Sigmoid colon (tissue), 7 donors: Measurements from ENCODE around the gene CDH22. TPM values are rescaled to one million over a fixed set of nuclear protein-coding genes. Genes with fewer than 3 reads are reported as not detected.

Experiments used
- DNase-seq: peaks from one replicate; pipeline ENCODE4 v3.0.0-alpha.2; 2019
- H3K27ac ChIP-seq, 4 donors: fragments of 200-600 bp; sonication (generic); one replicate each; pipeline ENCODE4 v1.5.1; 2016 to 2019; ENCODE audit warnings: mild to moderate bottlenecking in 1 of 4
- H3K27me3 ChIP-seq, 3 donors: fragments of 200-600 bp; sonication (generic); one replicate each; pipeline ENCODE4 v1.5.1; 2019; ENCODE audit warnings: mild to moderate bottlenecking in 1 of 3
- H3K36me3 ChIP-seq, 4 donors: fragments of 200-600 bp; sonication (generic); one replicate each; pipeline ENCODE4 v1.5.1; 2016 to 2019
- H3K4me1 ChIP-seq, 4 donors: fragments of 200-600 bp; sonication (generic); one replicate each; pipeline ENCODE4 v1.5.1; 2017 to 2019
- H3K4me3 ChIP-seq, 4 donors: fragments of 200-600 bp; sonication (generic); one replicate each; pipeline ENCODE4 v1.5.1; 2017 to 2019; ENCODE audit warnings: mild to moderate bottlenecking in 2 of 4, moderate library complexity in 1 of 4
- H3K9me3 ChIP-seq, 4 donors: fragments of 200-600 bp in 3 of 4; sonication (generic) in 3 of 4; one replicate each; pipeline versions ENCODE4 v1.5.1 to v1.6.1; 2013 to 2019
- EP300 ChIP-seq, 4 donors: sonication (generic); formaldehyde crosslinking; IDR thresholded peaks; one replicate each; pipeline ENCODE4 v1.6.1; 2017; ENCODE audit warnings: antibody characterized with exemption in 4 of 4
- POLR2A ChIP-seq, 2 donors: fragments of 450-650 bp; IDR thresholded peaks; one replicate each; pipeline ENCODE4 v1.6.1; 2016; ENCODE audit warnings: antibody characterized with exemption in 2 of 2, mild to moderate bottlenecking in 2 of 2, moderate library complexity in 2 of 2
- POLR2AphosphoS5 ChIP-seq, 4 donors: sonication (generic); formaldehyde crosslinking; IDR thresholded peaks; one replicate each; pipeline ENCODE4 v1.6.1; 2017; ENCODE audit warnings: antibody characterized with exemption in 4 of 4
- WGBS, 2 donors: extraction: QIAGEN DNeasy Blood & Tissue Kit; methylation state at CpG; one replicate each; pipeline ENCODE4 v1.1.7; 2013; 5-methylcytosine and 5-hydroxymethylcytosine counted together
- intact Hi-C: fragments of 100-400 bp; cut with DNase I; formaldehyde crosslinking; loops from one replicate; pipeline ENCODE4 v1.15.1; 2023
- polyA plus RNA-seq, 3 donors: library from polyadenylated mRNA; stranded (reverse); fragments of 200-250 nt; gene quantifications; one replicate each; pipeline ENCODE4 v1.2.3, GENCODE V29; 2013
- total RNA-seq, 4 donors: library from RNA; depleted of rRNA; stranded (reverse); fragments of >200 nt; gene quantifications; one replicate each; pipeline ENCODE4 v1.1.0, GENCODE V29; 2016
- TF ChIP-seq, protein P1 (sequence below), 4 experiments: fragments of 450-650 bp in 3 of 4; fragments of 200-600 bp in 1 of 4; IDR thresholded peaks; one replicate each; pipeline ENCODE4 v1.5.1; 2016 to 2019; ENCODE audit warnings: antibody characterized with exemption in 4 of 4, mild to moderate bottlenecking in 3 of 4, moderate library complexity in 2 of 4
- donor health status: healthy with polysubstance abuse.
- donor health status: Bipolar disorder and iron deficiency.
- donor health status: healthy.

The CDH22 gene
- total and polyA plus RNA-seq, 7 donors, result 0.06 to 0.55 (median 0.41) TPM; not detected in 4

DNA sequence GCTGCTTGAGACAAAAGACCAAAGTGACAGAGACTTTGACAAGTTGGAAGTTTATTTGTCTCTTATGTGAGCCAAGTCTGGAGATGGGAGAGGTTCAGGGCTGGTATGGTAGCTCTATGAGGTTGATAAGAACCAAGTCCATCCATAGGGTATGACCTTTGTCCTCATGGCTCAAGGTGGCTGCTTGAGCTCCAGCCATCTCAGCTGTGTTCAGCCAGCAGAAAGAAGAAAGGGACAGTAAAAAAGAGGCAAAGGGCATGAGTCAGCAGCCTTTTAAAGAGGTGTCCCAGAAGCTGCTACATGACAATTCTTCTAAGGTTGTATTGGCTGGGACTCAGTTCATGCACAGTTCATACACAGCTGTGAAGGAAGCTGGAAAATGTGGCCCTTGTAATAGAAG is 141.2 kb downstream of the CDH22 start:
- intact Hi-C loops, result no loop called here
- DNase-seq, result no peak
- Histone ChIP-seq H3K4me3 (no peak overlapping the region), H3K4me1 (no peaks in the 10 kb centered on the region), H3K27me3 (peaks cover 0 to 59% (median 0%) of the 10 kb centered on the region in 3 donors), H3K36me3 (no peaks in the 10 kb centered on the region), H3K9me3 (peaks cover 0 to 3% (median 0%) of the 10 kb centered on the region in 4 donors), H3K27ac (no peak overlapping the region)
- TF ChIP-seq POLR2AphosphoS5 (IDR thresholded peaks at IDR 0.05) (no peak), POLR2A (IDR thresholded peaks at IDR 0.05) (no peak), EP300 (IDR thresholded peaks at IDR 0.05) (no peak)
- TF ChIP-seq, protein P1, sequence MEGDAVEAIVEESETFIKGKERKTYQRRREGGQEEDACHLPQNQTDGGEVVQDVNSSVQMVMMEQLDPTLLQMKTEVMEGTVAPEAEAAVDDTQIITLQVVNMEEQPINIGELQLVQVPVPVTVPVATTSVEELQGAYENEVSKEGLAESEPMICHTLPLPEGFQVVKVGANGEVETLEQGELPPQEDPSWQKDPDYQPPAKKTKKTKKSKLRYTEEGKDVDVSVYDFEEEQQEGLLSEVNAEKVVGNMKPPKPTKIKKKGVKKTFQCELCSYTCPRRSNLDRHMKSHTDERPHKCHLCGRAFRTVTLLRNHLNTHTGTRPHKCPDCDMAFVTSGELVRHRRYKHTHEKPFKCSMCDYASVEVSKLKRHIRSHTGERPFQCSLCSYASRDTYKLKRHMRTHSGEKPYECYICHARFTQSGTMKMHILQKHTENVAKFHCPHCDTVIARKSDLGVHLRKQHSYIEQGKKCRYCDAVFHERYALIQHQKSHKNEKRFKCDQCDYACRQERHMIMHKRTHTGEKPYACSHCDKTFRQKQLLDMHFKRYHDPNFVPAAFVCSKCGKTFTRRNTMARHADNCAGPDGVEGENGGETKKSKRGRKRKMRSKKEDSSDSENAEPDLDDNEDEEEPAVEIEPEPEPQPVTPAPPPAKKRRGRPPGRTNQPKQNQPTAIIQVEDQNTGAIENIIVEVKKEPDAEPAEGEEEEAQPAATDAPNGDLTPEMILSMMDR (IDR thresholded peaks at IDR 0.05), result no peak

DNA sequence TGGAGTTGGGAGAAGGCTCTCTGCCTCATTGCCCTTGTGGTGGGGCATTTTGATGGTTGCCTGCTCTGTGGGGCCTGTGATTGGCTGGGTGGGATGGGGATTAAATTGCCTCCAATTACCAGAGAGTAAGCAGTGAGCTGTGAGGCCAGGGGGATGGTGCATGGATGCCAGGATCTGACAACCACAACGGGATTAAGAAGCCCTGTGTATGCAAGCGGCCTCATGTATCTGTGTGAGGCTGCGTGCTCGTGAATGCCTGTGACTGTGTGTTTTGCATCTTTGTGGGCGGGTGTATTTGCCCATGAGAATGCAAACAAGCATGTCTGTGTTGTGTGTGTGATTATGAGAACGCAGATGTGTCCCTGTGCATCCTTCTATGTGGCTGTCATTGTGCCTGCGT is 144.0 kb downstream of the CDH22 start:
- no peaks in the 10 kb centered on the region for H3K36me3 ChIP-seq
- H3K4me1 ChIP-seq, result no peaks in the 10 kb centered on the region
- intact Hi-C loops, result no loop called here
- 52 to 64% methylated on average over 7 of the region's 7 CpGs for WGBS, 2 donors
- peaks cover 0 to 3% (median 0%) of the 10 kb centered on the region in 4 donors for H3K9me3 ChIP-seq
- no peak overlapping the region for H3K4me3 ChIP-seq
- TF ChIP-seq, protein P1 (IDR thresholded peaks at IDR 0.05), result no peak
- TF ChIP-seq POLR2A (IDR thresholded peaks at IDR 0.05), result no peak
- TF ChIP-seq EP300 (IDR thresholded peaks at IDR 0.05), result no peak
- no peak for TF ChIP-seq POLR2AphosphoS5 (IDR thresholded peaks at IDR 0.05)
- no peak overlapping the region for H3K27ac ChIP-seq
- peaks cover 0 to 64% (median 0%) of the 10 kb centered on the region in 3 donors for H3K27me3 ChIP-seq
- no peak for DNase-seq

DNA sequence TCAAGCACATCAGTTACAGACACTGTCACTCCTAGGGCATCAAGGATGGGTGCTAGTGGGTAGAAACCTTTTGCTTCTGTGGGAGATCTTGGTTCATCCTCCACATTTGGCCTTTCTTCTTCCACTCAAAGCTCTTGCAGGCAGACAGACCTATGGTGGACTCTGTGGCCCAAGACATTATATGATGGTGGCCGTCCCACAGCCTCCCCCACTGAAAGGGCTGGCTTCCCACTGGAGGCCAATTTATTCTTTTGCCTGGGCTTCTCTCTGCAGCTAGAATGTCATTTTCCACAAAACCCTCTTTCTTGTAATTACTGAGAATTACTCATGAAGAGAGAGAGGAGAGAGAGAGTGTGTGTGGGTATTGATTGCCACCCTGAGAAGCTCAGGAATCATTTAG is 146.4 kb downstream of the CDH22 start:
- Histone ChIP-seq H3K27me3 (peaks cover 5 to 66% (median 6%) of the 10 kb centered on the region in 3 donors), H3K4me1 (no peaks in the 10 kb centered on the region), H3K4me3 (no peak overlapping the region), H3K9me3 (peaks cover 0 to 3% (median 0%) of the 10 kb centered on the region in 4 donors), H3K36me3 (no peaks in the 10 kb centered on the region), H3K27ac (no peak overlapping the region)
- no peak for DNase-seq
- TF ChIP-seq EP300 (IDR thresholded peaks at IDR 0.05), result no peak
- intact Hi-C loops, result no loop called here
- 80 to 91% methylated on average over 1 of the region's 1 CpG for whole genome bisulfite sequencing, 2 donors

DNA sequence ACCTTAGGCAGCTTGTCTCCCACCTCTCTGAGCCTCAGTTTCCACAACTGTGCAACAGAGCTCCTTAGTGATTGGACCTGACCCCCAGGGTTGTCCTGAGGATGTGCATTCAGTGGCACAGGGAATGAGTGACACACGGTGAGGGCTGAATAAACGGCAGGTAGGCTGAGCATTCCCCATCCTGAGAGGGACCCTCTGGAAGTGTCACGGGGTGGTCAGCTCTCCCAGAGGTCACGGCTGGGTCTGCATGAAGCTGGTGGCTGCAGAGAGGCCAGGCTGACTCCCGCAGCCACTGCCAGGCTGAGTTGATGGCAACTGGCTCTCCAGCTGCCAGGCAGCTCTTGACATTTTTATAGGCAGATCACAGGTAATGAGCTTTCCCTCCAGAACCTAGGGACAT is 147.6 kb downstream of the CDH22 start:
- H3K4me3 ChIP-seq, result no peak overlapping the region
- WGBS, 2 donors, result 53 to 65% methylated on average over 5 of the region's 5 CpGs
- TF ChIP-seq, protein P1 (IDR thresholded peaks at IDR 0.05), result no peak
- H3K9me3 ChIP-seq, result no peaks in the 10 kb centered on the region
- no peaks in the 10 kb centered on the region for H3K36me3 ChIP-seq
- DNase-seq, result no peak
- H3K27me3 ChIP-seq, result peaks cover 5 to 64% (median 6%) of the 10 kb centered on the region in 3 donors
- H3K4me1 ChIP-seq, result no peaks in the 10 kb centered on the region
- H3K27ac ChIP-seq, result no peak overlapping the region
- intact Hi-C loops, result no loop called here

DNA sequence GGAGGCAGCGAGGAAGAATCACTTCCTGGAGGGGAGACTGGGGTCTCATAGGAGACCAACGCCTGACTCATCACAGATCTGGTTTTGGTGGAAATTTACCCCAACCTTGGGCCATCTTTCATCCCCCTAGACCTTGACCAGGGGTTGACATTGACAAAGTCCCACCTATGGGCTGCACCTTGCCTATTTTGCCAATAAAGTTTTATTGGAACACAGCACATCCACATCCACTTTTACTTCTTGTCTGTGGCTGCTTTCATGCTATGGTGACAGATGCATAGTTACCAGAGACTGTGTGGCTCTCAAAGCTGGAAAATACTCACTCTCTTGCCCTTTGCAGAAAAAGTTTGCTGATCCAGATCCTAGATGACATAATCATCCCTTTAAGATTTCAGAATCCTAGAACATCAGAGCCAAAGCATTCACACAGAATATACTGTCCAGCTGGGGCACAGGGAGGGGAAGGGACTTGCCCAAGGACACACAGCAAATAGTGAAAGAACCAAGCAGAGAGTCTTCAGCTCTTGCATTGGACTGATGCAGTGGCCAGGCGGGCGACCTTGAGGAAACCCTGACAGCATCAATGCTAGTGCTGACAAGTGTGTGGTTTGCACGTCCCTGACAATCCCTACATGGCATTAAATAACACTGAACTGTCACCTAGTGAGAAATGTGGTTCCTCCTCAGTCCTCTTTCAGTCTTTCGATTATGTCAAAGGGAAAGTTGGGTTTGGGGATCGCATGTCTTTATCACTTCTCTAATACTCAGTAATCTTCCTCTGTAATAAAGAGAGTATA is 149.0 kb downstream of the CDH22 start:
- intact Hi-C loops, result no loop called here
- Histone ChIP-seq H3K4me1 (no peaks in the 10 kb centered on the region), H3K27ac (no peak overlapping the region), H3K9me3 (no peaks in the 10 kb centered on the region), H3K27me3 (peaks cover 5 to 59% (median 6%) of the 10 kb centered on the region in 3 donors), H3K36me3 (no peaks in the 10 kb centered on the region), H3K4me3 (no peak overlapping the region)
- DNase-seq, result no peak
- 64 to 66% methylated on average over 7 of the region's 7 CpGs for WGBS, 2 donors
- no peak for TF ChIP-seq POLR2A (IDR thresholded peaks at IDR 0.05)
- TF ChIP-seq, protein P1 (IDR thresholded peaks at IDR 0.05), result no peak
- TF ChIP-seq EP300 (IDR thresholded peaks at IDR 0.05), result no peak
- TF ChIP-seq POLR2AphosphoS5 (IDR thresholded peaks at IDR 0.05), result no peak
